ENCODE results near the gene FGF6.
"Not testable (repeated sequence)": the region's sequence is repeated elsewhere in the genome, so short reads cannot be mapped to it uniquely, and the experiment has no call there.

The FGF6 gene

DNA sequence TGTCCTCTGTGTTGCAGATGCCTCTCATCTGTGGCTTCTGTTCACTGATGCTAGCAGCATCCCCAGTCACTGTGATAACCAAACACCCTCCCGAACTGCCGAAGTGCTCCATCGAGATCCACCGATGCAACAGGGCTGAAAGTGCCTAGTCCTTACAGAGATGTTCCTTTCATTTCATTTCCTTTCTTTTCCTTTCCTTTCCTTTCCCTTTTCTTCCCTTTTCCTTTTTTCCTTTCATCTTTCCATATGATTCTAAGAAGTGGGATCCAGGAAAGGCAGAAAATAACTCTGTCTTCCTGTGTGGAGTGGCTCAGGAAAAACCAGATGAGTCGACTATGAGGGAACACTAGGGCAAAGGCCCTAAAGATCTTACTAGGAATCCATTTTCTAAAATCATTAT lies 26.7 kb downstream of the FGF6 start:
- DNase-seq (ENCODE audit: low read depth) = no peak

DNA sequence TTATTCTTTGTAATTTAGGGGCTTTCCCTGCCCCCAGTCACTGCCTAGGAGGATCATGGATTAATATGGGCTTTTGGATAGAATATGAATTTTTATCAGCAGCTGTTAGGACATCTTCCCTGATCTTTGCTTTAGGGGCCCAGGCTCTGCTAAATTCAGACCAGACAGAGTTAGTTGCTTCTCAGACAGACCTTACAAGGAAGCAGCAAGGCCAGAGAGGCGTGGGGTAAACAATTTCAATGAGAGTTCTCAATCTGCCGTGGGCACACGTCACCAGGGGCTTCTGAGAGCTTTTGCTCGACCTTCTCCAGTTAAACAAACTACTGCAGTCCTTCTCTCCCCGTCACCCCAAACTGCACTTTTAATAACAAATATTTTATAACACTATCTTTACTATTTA lies 27.7 kb downstream of the FGF6 start:
- DNase-seq (ENCODE audit: low read depth) = no peak

- DNase-seq (ENCODE audit: low read depth) = no peak
Observed at GRCh38 chr12:4417455-4417854, 28.2 kb downstream of the FGF6 start.

GRCh38 chr12:4416276-4416675 lies 29.3 kb downstream of the FGF6 start:
- DNase-seq (ENCODE audit: low read depth) = no peak

DNA sequence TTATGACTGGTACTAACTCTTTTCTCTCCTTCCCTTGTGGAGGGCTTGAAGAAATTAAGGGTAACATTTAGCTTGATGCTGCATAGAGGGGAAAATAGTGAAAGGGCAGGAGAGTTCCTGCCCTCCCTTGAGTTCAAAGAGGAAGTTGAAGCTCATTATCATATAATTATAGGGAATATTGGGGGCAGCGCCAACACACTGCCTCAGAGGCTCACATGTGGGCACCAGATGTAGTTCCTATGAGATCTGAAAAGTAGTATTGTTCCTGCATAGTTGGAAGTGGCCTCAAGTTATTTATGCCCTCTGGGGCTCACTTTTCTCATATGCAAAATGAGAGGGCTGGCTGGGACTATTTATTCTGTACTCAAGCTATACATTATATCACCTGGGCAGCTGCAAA lies 33.1 kb downstream of the FGF6 start:
- no peak for DNase-seq (ENCODE audit: low read depth)

DNA sequence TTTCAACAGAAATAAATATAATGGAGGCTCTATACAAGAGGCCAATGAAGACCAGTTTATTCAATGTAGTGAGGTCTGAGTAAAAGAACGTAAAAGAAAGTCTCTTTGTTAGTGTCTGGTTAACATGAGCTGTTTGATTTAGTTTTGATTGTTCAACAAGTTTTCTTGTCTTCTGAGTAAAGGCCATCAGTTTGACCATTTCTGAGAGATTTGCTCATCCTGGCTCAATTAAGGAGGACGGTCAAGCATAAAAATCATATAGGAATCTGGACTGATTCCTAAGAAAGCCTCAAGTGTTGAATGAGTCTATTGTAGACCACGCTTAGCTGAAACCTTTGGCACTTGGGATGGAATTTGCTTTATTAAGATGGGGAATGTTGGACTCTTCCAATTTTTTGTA lies 33.6 kb downstream of the FGF6 start:
- no peak for DNase-seq (ENCODE audit: low read depth)

DNA sequence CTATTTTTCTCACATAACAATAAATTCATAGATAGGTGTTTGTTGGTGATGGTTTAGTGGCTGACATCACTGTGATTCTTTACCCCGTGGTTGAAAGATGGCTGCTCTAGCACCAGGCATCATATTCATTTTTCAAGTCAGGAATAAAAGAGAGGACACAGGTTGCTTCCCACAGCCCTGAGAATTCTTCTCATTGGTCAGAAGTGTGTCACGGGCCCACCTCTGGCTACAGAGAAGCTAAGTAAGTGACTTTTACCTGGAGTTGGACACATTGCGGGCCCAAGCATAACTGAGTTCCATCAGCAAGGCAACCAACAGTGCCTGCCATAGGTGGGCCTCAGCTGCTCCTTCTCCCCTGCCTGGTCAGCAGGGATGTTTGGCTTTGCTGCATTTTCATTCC lies 38.5 kb downstream of the FGF6 start:
- no peak for DNase-seq (ENCODE audit: low read depth)

- not testable (repeated sequence) for DNase-seq (ENCODE audit: low read depth)
Observed at GRCh38 chr12:4404877-4405637, 40.6 kb downstream of the FGF6 start.

- no peak for DNase-seq (ENCODE audit: low read depth)
Observed at GRCh38 chr12:4402996-4403395, 42.6 kb downstream of the FGF6 start.

GRCh38 chr12:4401117-4401516 lies 44.5 kb downstream of the FGF6 start:
- DNase-seq (ENCODE audit: low read depth) = no peak

GRCh38 chr12:4395818-4396217 lies 49.8 kb downstream of the FGF6 start:
- DNase-seq (ENCODE audit: low read depth) = no peak

- no peak for DNase-seq (ENCODE audit: low read depth)
Observed at GRCh38 chr12:4393211-4393610, 52.4 kb downstream of the FGF6 start.

DNA sequence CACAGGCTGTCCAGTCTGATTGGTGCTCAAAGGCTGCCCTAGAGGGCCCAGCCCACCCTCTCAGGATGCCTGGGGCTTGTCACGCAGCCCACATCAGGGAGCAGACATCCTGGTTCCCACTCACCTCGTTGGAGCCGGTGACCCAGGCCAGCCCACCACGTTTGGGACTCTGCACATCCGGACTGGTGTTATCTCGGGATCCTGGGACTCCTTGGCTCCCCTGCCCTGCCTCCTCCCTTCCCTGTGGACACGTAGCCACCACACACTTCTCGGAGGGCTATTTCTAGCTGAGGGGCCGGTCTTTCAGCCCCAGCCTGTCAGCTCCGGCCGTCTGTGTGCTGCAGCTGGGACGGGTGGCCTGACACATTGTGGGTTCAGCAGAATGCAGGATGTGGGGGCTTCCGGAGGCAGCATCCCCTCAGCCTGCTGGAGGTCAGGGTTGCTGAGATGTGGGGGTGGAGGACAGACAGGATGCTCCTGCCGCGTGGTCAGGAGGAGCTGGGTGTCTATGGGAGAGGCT lies 53.3 kb downstream of the FGF6 start:
- no peak for DNase-seq (ENCODE audit: low read depth)

- no peak for DNase-seq (ENCODE audit: low read depth)
Observed at GRCh38 chr12:4388662-4389061, 57.0 kb downstream of the FGF6 start.

GRCh38 chr12:4388032-4388431 lies 57.6 kb downstream of the FGF6 start:
- DNase-seq (ENCODE audit: low read depth) = no peak

DNA sequence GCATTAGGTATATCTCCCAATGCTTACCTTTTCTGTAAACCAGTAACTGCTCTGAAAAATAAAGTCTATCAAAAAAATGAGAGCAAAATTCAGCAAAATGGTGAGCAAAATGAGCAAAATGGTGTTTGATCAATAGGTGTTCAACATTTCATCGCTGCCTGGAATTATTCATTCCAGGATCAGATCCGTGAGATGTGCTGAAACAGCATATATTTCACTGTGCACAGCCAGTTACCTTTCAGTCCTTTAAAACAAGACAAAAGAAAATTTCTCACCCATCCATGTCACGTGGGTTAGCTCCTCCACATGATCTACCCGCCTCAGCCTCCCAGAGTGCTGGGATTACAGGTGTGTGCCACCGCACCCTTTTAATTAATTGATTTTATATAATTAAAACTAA lies 58.0 kb downstream of the FGF6 start:
- DNase-seq (ENCODE audit: low read depth) = no peak

DNA sequence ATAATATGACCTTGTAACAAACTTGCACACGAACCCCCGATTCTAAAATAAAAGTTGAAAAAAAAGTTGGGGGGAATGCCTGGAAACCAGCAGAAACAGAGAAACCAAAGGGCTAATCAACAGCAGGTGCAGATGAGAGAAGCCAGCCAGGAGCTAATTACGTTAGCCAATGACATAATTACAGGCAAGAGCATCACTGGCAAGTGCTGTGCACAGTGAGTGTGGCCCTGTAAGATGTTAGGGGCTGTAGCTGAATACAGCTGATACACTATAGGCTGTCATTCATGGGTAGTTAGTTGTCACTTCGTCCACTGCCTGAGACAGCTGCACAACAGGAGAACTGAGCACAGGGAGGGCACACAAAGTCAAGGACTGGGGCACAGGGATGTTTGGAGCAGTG lies 58.8 kb downstream of the FGF6 start:
- DNase-seq (ENCODE audit: low read depth) = no peak

Data from fibroblast of gingiva (primary cell).